ENCODE measurements around the gene CHI3L1.

The CHI3L1 gene

GRCh38 chr1:203133970-203134725 is 52.4 kb downstream of the CHI3L1 start:
- no peak for DNase-seq (ENCODE audit: low read depth in 2 of 2)

GRCh38 chr1:203131548-203132200 is 54.8 kb downstream of the CHI3L1 start:
- no peak for DNase-seq (ENCODE audit: low read depth in 2 of 2)

GRCh38 chr1:203130358-203130985 is 56.0 kb downstream of the CHI3L1 start:
- DNase-seq (ENCODE audit: low read depth in 2 of 2): no peak

GRCh38 chr1:203129501-203130231 is 56.8 kb downstream of the CHI3L1 start:
- no peak for DNase-seq (ENCODE audit: low read depth in 2 of 2)

All from fibroblast of skin of left quadriceps (primary cell).